CD14-positive monocyte (primary cell): Measurements from ENCODE around the gene KDM4C. TPM values are rescaled to one million over a fixed set of nuclear protein-coding genes. Genes with fewer than 3 reads are reported as not detected.

Experiments used
- DNase-seq, 3 donors: peaks; one replicate each; pipeline ENCODE4 v3.0.0-alpha.2; 2011 to 2022
- H2AFZ ChIP-seq: 2 replicates; pipeline ENCODE4 v1.6.0; 2012; ENCODE audit warnings: mild to moderate bottlenecking, low read depth, low read length, inconsistent platforms; ENCODE audit not compliant: insufficient read depth, poor library complexity, severe bottlenecking
- H3K27ac ChIP-seq, 2 donors: 1 replicate in 1 of 2; 2 replicates in 1 of 2; pipeline ENCODE4 v1.5.1; 2012 to 2013; ENCODE audit warnings: low read length in 2 of 2, control low read depth in 1 of 2, inconsistent platforms in 1 of 2, low read depth in 1 of 2, mild to moderate bottlenecking in 1 of 2
- H3K27me3 ChIP-seq, 2 donors: one replicate each; pipeline versions ENCODE4 v1.6.0 to v1.6.1; 2011 to 2013; ENCODE audit warnings: low read length in 2 of 2; ENCODE audit not compliant: control insufficient read depth in 2 of 2, insufficient read depth in 2 of 2
- H3K36me3 ChIP-seq, 2 donors: replicated peaks in 1 of 2; 1 replicate in 1 of 2; 2 replicates in 1 of 2; pipeline versions ENCODE4 v1.5.1 to v1.6.1; 2012 to 2013; ENCODE audit warnings: low read length in 2 of 2, control low read depth in 1 of 2, inconsistent platforms in 1 of 2, mild to moderate bottlenecking in 1 of 2; ENCODE audit not compliant: insufficient read depth in 2 of 2, control insufficient read depth in 1 of 2
- H3K4me1 ChIP-seq, 2 donors: 1 replicate in 1 of 2; 2 replicates in 1 of 2; pipeline versions ENCODE4 v1.5.1 to v1.6.1; 2012 to 2013; ENCODE audit warnings: low read length in 2 of 2, control low read depth in 1 of 2, inconsistent platforms in 1 of 2, mild to moderate bottlenecking in 1 of 2, moderate library complexity in 1 of 2; ENCODE audit not compliant: insufficient read depth in 2 of 2, control insufficient read depth in 1 of 2
- H3K4me2 ChIP-seq: replicated peaks from 2 replicates; pipeline ENCODE3; 2012; ENCODE audit warnings: low read length, moderate library complexity, mild to moderate bottlenecking; ENCODE audit not compliant: poor library complexity, severe bottlenecking; ENCODE audit errors: extremely low read depth
- H3K4me3 ChIP-seq, 3 experiments: fragments of 200-600 bp in 1 of 3; sonication (generic) in 1 of 3; replicated peaks in 1 of 3; 1 replicate in 2 of 3; 2 replicates in 1 of 3; pipeline ENCODE4 v1.5.1; 2011 to 2013; ENCODE audit warnings: low read length in 3 of 3, mild to moderate bottlenecking in 3 of 3, control low read depth in 2 of 3, low read depth in 2 of 3, inconsistent platforms in 1 of 3, moderate library complexity in 1 of 3
- H3K79me2 ChIP-seq: 2 replicates; pipeline ENCODE4 v1.6.0; 2012; ENCODE audit warnings: mild to moderate bottlenecking, control low read depth, inconsistent platforms, low read length, moderate library complexity; ENCODE audit not compliant: insufficient read depth
- H3K9ac ChIP-seq: 2 replicates; pipeline ENCODE4 v1.6.0; 2017; ENCODE audit warnings: low read length, mild to moderate bottlenecking; ENCODE audit not compliant: insufficient read depth, poor library complexity, severe bottlenecking
- H3K9me3 ChIP-seq, 2 donors: replicated peaks in 1 of 2; 1 replicate in 1 of 2; 2 replicates in 1 of 2; pipeline versions ENCODE4 v1.5.1 to v1.6.1; 2012 to 2013; ENCODE audit warnings: low read length in 2 of 2, control low read depth in 1 of 2; ENCODE audit not compliant: control insufficient read depth in 1 of 2, insufficient read depth in 1 of 2
- H4K20me1 ChIP-seq: 2 replicates; pipeline ENCODE4 v1.6.0; 2012; ENCODE audit warnings: mild to moderate bottlenecking, low read length, control low read depth, moderate library complexity; ENCODE audit not compliant: insufficient read depth
- H3K27ac Mint-ChIP-seq, 7 donors: one replicate each; pipeline ENCODE4 v1.8.0; 2020; ENCODE audit warnings: mild to moderate bottlenecking in 7 of 7, mixed read lengths in 7 of 7, moderate library complexity in 6 of 7, inconsistent platforms in 2 of 7
- H3K27me3 Mint-ChIP-seq, 3 donors: one replicate each; pipeline ENCODE4 v1.8.0; 2021 to 2022; ENCODE audit warnings: low read depth in 3 of 3, mild to moderate bottlenecking in 3 of 3, mixed read lengths in 3 of 3, moderate library complexity in 3 of 3, inconsistent platforms in 1 of 3
- H3K36me3 Mint-ChIP-seq, 2 donors: one replicate each; pipeline ENCODE4 v1.8.0; 2020; ENCODE audit warnings: mixed read lengths in 2 of 2, inconsistent platforms in 1 of 2, mild to moderate bottlenecking in 1 of 2
- H3K4me1 Mint-ChIP-seq: one replicate; pipeline ENCODE4 v1.8.0; 2020; ENCODE audit warnings: mild to moderate bottlenecking, mixed read lengths
- H3K4me3 Mint-ChIP-seq, 2 donors: one replicate each; pipeline ENCODE4 v1.8.0; 2020; ENCODE audit warnings: mild to moderate bottlenecking in 2 of 2, mixed read lengths in 2 of 2, moderate library complexity in 1 of 2
- H3K9me3 Mint-ChIP-seq, 7 donors: one replicate each; pipeline ENCODE4 v1.8.0; 2020 to 2022; ENCODE audit warnings: mixed read lengths in 7 of 7, mild to moderate bottlenecking in 6 of 7, moderate library complexity in 6 of 7, inconsistent platforms in 2 of 7
- WGBS: methylation state at CpG from one replicate; pipeline ENCODE4 v1.1.5; 2013; ENCODE audit warnings: missing lambda C conversion rate; ENCODE audit not compliant: insufficient coverage; 5-methylcytosine and 5-hydroxymethylcytosine counted together
- intact Hi-C, 2 donors: fragments of 100-400 bp; cut with micrococcal nuclease; formaldehyde crosslinking; loops; one replicate each; pipeline versions ENCODE4 v1.15.0 to v1.15.1; 2023
- polyA plus RNA-seq, 3 donors: library from polyadenylated mRNA; depleted of rRNA in 1 of 3; unstranded in 2 of 3; stranded (reverse) in 1 of 3; fragments of 300-500 nt in 2 of 3; fragments of >200 nt in 1 of 3; fragmentation: Illumina TruSeq in 2 of 3; gene quantifications; 1 replicate in 2 of 3; 2 replicates in 1 of 3; pipeline ENCODE4 v1.2.3, GENCODE V29; 2012 to 2021
- TF ChIP-seq, protein P1 (sequence below): fragments of 200-600 bp; IDR thresholded peaks from one replicate; pipeline ENCODE4 v1.8.0; 2022; ENCODE audit warnings: antibody characterized with exemption, mild to moderate bottlenecking

Gene KDM4C
- polyA plus RNA-seq, 3 donors = 15.2 to 36.2 (median 17.1) TPM

GRCh38 chr9:7108936-7109335, 351.2 kb downstream of the KDM4C start:
- peaks cover 41 to 51% of the 10 kb centered on the region in 2 donors for H3K36me3 Mint-ChIP-seq
- Histone ChIP-seq H3K79me2 (no peaks in the 10 kb centered on the region), H3K9ac (no peak overlapping the region), H3K4me3 (no peak overlapping the region), H2AFZ (no peak overlapping the region), H4K20me1 (no peaks in the 10 kb centered on the region), H3K4me2 (no peak overlapping the region), H3K9me3 (no peaks in the 10 kb centered on the region), H3K27ac (no peak overlapping the region), H3K36me3 (peaks cover 9 to 63% of the 10 kb centered on the region in 2 donors), H3K4me1 (peaks cover 12% of the 10 kb centered on the region in 2 donors), H3K27me3 (no peaks in the 10 kb centered on the region)
- no peak overlapping the region for H3K4me3 Mint-ChIP-seq
- TF ChIP-seq, protein P1, sequence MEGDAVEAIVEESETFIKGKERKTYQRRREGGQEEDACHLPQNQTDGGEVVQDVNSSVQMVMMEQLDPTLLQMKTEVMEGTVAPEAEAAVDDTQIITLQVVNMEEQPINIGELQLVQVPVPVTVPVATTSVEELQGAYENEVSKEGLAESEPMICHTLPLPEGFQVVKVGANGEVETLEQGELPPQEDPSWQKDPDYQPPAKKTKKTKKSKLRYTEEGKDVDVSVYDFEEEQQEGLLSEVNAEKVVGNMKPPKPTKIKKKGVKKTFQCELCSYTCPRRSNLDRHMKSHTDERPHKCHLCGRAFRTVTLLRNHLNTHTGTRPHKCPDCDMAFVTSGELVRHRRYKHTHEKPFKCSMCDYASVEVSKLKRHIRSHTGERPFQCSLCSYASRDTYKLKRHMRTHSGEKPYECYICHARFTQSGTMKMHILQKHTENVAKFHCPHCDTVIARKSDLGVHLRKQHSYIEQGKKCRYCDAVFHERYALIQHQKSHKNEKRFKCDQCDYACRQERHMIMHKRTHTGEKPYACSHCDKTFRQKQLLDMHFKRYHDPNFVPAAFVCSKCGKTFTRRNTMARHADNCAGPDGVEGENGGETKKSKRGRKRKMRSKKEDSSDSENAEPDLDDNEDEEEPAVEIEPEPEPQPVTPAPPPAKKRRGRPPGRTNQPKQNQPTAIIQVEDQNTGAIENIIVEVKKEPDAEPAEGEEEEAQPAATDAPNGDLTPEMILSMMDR = no peak
- intact Hi-C loops = no loop called here
- no peak for DNase-seq
- H3K4me1 Mint-ChIP-seq = peaks cover 17% of the 10 kb centered on the region
- H3K9me3 Mint-ChIP-seq = peaks cover 0 to 3% (median 0%) of the 10 kb centered on the region in 7 donors
- H3K27ac Mint-ChIP-seq = no peak overlapping the region
- H3K27me3 Mint-ChIP-seq = no peaks in the 10 kb centered on the region

- no peaks in the 10 kb centered on the region for H3K27me3 Mint-ChIP-seq
- H3K27me3 ChIP-seq = no peaks in the 10 kb centered on the region
- no peak overlapping the region for H3K4me2 ChIP-seq
- H3K9ac ChIP-seq = no peak overlapping the region
- H3K4me3 ChIP-seq = no peak overlapping the region
- H3K36me3 Mint-ChIP-seq = peaks cover 36 to 47% of the 10 kb centered on the region in 2 donors
- DNase-seq = no peak
- WGBS = 92% methylated on average over 1 of the region's 3 CpGs
- TF ChIP-seq, protein P1 = no peak
- H3K36me3 ChIP-seq = peaks cover 7 to 70% of the 10 kb centered on the region in 2 donors
- H4K20me1 ChIP-seq = no peaks in the 10 kb centered on the region
- H3K4me1 Mint-ChIP-seq = no peaks in the 10 kb centered on the region
- no peak overlapping the region for H3K27ac Mint-ChIP-seq
- no peaks in the 10 kb centered on the region for H3K9me3 Mint-ChIP-seq
- intact Hi-C loops = no loop called here
- no peaks in the 10 kb centered on the region for H3K79me2 ChIP-seq
- H3K27ac ChIP-seq = no peak overlapping the region
- H3K9me3 ChIP-seq = no peaks in the 10 kb centered on the region
- no peak overlapping the region for H2AFZ ChIP-seq
- no peak overlapping the region for H3K4me3 Mint-ChIP-seq
- no peaks in the 10 kb centered on the region for H3K4me1 ChIP-seq
Observed at GRCh38 chr9:7111413-7111812, 353.6 kb downstream of the KDM4C start.
